ENCODE data around the gene SORCS2. TPM values are rescaled to one million over a fixed set of nuclear protein-coding genes. Genes with fewer than 3 reads are reported as not detected.

Gene SORCS2
- total and polyA plus RNA-seq, 8 donors: 4.6 to 9.7 (median 7.2) TPM

DNA sequence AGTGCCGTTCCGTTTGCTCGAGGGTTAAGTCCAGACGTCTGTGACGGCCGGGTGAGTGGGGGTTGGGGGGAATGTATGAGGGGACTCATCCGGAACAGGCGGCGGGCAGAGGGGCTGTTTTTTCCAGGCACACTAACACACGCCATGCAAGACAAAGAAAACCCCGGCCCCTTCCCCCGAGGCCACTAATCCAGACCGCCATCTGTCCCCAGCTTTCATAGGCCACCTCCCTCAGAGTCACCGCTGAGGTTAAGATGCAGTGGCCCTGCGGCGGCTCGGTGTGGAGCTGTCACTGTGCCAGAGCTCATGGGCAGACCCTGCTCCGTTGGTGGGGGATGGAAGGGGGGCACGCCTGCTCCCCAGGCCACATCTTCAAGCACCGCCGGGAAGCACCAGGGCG is 34.1 kb downstream of the SORCS2 start:
- peak; percentile 13 for ATAC-seq
- Histone ChIP-seq H3K4me3 (no peak overlapping the region), H3K27ac (no peak overlapping the region), H3K4me1 (no peaks in the 10 kb centered on the region), H3K36me3 (no peaks in the 10 kb centered on the region), H3K27me3 (no peaks in the 10 kb centered on the region), H3K9me3 (no peaks in the 10 kb centered on the region)
- intact Hi-C loops (cut with DNase I): no loop called here
- TF ChIP-seq, protein P1, sequence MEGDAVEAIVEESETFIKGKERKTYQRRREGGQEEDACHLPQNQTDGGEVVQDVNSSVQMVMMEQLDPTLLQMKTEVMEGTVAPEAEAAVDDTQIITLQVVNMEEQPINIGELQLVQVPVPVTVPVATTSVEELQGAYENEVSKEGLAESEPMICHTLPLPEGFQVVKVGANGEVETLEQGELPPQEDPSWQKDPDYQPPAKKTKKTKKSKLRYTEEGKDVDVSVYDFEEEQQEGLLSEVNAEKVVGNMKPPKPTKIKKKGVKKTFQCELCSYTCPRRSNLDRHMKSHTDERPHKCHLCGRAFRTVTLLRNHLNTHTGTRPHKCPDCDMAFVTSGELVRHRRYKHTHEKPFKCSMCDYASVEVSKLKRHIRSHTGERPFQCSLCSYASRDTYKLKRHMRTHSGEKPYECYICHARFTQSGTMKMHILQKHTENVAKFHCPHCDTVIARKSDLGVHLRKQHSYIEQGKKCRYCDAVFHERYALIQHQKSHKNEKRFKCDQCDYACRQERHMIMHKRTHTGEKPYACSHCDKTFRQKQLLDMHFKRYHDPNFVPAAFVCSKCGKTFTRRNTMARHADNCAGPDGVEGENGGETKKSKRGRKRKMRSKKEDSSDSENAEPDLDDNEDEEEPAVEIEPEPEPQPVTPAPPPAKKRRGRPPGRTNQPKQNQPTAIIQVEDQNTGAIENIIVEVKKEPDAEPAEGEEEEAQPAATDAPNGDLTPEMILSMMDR (IDR thresholded peaks at IDR 0.05): no peak
- no peak for DNase-seq

DNA sequence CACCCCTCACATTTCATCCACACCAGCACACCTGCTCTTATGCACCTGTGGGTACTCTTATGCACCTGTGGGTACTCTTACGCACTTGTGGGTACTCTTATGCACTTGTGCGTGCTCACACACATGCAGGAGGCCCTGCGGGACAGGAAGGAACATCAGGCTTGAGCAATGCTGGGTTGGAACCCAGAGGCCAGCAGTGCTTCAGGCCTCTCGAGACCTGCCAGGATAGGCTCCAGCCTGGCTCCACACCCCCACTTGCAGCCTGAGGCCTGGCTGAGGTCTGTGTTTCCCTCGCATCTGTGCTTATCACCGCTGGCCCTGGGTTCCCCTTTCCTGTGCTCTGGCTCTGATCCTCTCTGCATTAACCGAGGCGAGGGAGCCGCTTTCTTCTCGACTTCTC is 34.7 kb downstream of the SORCS2 start:
- no peaks in the 10 kb centered on the region for H3K9me3 ChIP-seq
- no peaks in the 10 kb centered on the region for H3K36me3 ChIP-seq
- intact Hi-C loops (cut with DNase I): no loop called here
- H3K27ac ChIP-seq: no peak overlapping the region
- peak; percentile 96 for ATAC-seq
- TF ChIP-seq, protein P1 (IDR thresholded peaks at IDR 0.05): no peak
- H3K4me1 ChIP-seq: no peaks in the 10 kb centered on the region
- no peak overlapping the region for H3K4me3 ChIP-seq
- peak in 3 of 4 donors; percentile 43 to 80 (median 75) for DNase-seq
- no peaks in the 10 kb centered on the region for H3K27me3 ChIP-seq

GRCh38 chr4:7228734-7229133 is 36.4 kb downstream of the SORCS2 start:
- Histone ChIP-seq H3K9me3 (no peaks in the 10 kb centered on the region), H3K36me3 (no peaks in the 10 kb centered on the region), H3K4me1 (no peaks in the 10 kb centered on the region), H3K27ac (no peak overlapping the region), H3K4me3 (no peak overlapping the region), H3K27me3 (no peaks in the 10 kb centered on the region)
- ATAC-seq (no peak), DNase-seq (peak in 1 of 4 donors; percentile 72)
- TF ChIP-seq, protein P1 (IDR thresholded peaks at IDR 0.05): no peak
- intact Hi-C loops (cut with DNase I): no loop called here

- H3K27ac ChIP-seq: no peak overlapping the region
- intact Hi-C loops (cut with DNase I): no loop called here
- no peak for ATAC-seq
- TF ChIP-seq, protein P1 (IDR thresholded peaks at IDR 0.05): no peak
- no peaks in the 10 kb centered on the region for H3K36me3 ChIP-seq
- no peak overlapping the region for H3K4me3 ChIP-seq
- H3K4me1 ChIP-seq: no peaks in the 10 kb centered on the region
- H3K9me3 ChIP-seq: no peaks in the 10 kb centered on the region
- peaks cover 0 to 6% of the 10 kb centered on the region in 2 donors for H3K27me3 ChIP-seq
- peak in 1 of 4 donors; percentile 69 for DNase-seq
These were observed 39.8 kb downstream of the SORCS2 start for GRCh38 chr4:7232061-7232650.

DNA sequence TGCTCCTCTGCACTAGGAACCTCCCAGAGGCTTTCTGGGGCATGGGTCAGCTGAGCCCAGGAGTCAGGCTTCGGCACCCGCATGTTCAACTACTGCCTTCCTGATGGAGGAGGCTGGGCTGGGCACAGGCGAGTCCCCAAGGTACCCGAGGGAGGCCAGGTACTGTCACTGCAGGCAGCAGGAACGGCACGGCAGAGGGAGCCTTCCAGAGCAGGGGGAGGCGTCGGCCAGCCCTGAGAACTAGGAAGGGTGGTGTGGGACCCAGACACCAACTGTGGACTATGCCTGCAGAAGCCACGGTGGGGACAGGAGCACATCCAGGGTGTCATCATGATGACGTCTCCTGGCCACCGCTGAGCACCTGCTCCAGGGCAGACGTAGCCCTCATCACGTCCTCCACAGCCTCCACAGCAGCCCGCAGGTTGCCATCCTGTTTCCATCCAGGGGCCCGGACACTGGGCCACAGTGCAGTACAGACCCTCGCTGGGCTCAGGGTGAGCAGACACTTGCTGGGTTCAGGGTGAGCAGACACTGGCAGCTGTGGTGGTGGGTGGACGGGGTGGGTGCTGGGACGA is 40.8 kb downstream of the SORCS2 start:
- no peak for ATAC-seq

More for the DNA sequence above, 40.8 kb downstream of the SORCS2 start:
- H3K4me3 ChIP-seq: no peak overlapping the region
- no peak overlapping the region for H3K27ac ChIP-seq
- no peaks in the 10 kb centered on the region for H3K36me3 ChIP-seq
- H3K4me1 ChIP-seq: no peaks in the 10 kb centered on the region
- H3K9me3 ChIP-seq: peaks cover 0 to under 1% of the 10 kb centered on the region in 2 donors
- TF ChIP-seq, protein P1 (IDR thresholded peaks at IDR 0.05): no peak
- intact Hi-C loops (cut with DNase I): no loop called here
- peaks cover 0 to 6% of the 10 kb centered on the region in 2 donors for H3K27me3 ChIP-seq
- DNase-seq: peak in 1 of 4 donors; percentile 57

All from left lung (tissue), 10 donors.